Effector memory CD4-positive, alpha-beta T cell (primary cell): Measurements from ENCODE around the gene UCKL1.

Source experiments
- DNase-seq, 3 donors: peaks; one replicate each; pipeline ENCODE4 v3.0.0-alpha.2; 2020
- H3K27ac ChIP-seq: 2 replicates; pipeline ENCODE4 v1.7.0; 2013; ENCODE audit warnings: mild to moderate bottlenecking, low read length, moderate library complexity; ENCODE audit not compliant: insufficient read depth, poor library complexity, severe bottlenecking
- H3K27me3 ChIP-seq: replicated peaks from 2 replicates; pipeline ENCODE4 v1.7.0; 2013; ENCODE audit warnings: mild to moderate bottlenecking, low read length; ENCODE audit not compliant: insufficient read depth, control insufficient read depth, poor library complexity, severe bottlenecking
- H3K36me3 ChIP-seq: 2 replicates; pipeline ENCODE4 v1.7.0; 2013; ENCODE audit warnings: mild to moderate bottlenecking, low read length, moderate library complexity; ENCODE audit not compliant: control insufficient read depth, insufficient read depth
- H3K4me1 ChIP-seq: 2 replicates; pipeline ENCODE4 v1.7.0; 2013; ENCODE audit warnings: low read length, mild to moderate bottlenecking; ENCODE audit not compliant: control insufficient read depth, insufficient read depth, poor library complexity, severe bottlenecking
- H3K4me3 ChIP-seq: 2 replicates; pipeline ENCODE4 v1.7.0; 2013; ENCODE audit warnings: low read length, low read depth, mild to moderate bottlenecking; ENCODE audit not compliant: insufficient read depth, poor library complexity, severe bottlenecking
- H3K9me3 ChIP-seq: 2 replicates; pipeline ENCODE4 v1.7.0; 2013; ENCODE audit warnings: mild to moderate bottlenecking, low read length, moderate library complexity; ENCODE audit not compliant: control insufficient read depth

UCKL1 gene

DNA sequence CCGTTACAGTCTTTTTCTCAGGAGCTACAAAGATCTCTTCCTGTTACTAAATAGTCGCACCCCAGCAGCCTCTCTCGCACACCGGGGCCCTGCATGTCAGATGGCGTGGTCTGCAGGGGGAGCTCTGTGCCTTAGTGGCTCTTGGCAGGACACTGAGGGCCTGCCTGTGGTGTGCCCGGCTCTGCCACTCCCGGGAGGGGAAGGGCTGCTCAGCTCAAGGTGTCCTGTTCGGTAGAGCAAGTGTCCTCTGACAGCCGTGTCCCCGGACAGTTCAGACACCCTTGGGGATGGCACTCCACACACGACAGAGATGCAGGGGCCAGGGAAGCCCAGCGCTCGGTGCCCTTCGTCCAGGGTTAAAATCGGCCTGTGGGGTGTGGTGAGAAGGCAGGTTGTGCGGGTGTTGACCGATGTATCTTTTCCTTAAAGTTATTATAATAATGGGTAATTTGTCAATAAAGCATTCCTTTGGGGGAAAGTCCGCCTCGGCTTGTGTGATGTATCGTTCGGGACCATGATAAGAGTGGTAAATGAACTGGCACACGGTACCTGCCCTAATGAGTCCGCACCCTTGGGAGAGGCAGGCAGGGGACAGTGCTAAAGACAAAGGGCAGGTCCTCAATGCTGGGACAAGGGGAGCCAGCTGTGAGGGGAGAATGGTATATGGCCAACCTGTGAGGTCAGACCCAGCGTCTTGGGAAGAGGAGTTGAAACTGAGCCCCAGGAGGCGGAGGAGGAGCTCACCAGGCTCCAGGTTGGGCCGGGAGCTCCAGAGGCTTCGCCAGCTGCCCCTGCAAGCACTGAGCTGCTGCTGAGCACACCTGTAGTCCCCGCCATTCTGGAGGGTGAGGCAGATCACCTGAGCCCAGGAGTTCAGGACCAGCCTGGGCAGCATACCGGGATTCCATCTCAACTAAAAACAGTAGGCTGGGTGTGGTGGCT lies 64.9 kb downstream of the UCKL1 start:
- Histone ChIP-seq H3K9me3 (no peaks in the 10 kb centered on the region), H3K4me3 (no peak overlapping the region), H3K27ac (no peak overlapping the region), H3K36me3 (peaks cover 32% of the 10 kb centered on the region), H3K4me1 (peaks cover 2% of the 10 kb centered on the region), H3K27me3 (no peaks in the 10 kb centered on the region)
- DNase-seq: no peak

DNA sequence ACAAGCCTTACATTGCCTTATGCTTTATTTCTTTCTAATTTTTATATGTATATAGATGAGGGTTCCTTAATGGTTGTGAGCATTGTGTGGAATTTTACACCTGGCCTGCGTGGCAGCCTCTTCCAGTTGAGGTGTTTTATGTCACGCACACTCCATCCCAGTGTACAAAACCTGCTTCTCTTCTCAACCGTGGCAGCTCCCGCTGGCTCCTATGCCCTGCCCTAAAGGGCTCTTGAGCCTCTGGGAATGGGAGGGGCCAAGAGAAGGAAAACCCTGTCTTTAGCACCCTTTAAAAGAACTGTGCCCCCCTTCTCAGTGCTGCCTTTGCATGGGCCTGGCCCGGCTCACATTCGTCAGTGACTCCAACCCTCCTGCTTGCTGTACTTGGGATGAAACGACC lies 65.6 kb downstream of the UCKL1 start:
- Histone ChIP-seq H3K36me3 (peaks cover 32% of the 10 kb centered on the region), H3K27ac (no peak overlapping the region), H3K4me3 (no peak overlapping the region), H3K27me3 (no peaks in the 10 kb centered on the region), H3K9me3 (no peaks in the 10 kb centered on the region), H3K4me1 (no peaks in the 10 kb centered on the region)
- no peak for DNase-seq

DNA sequence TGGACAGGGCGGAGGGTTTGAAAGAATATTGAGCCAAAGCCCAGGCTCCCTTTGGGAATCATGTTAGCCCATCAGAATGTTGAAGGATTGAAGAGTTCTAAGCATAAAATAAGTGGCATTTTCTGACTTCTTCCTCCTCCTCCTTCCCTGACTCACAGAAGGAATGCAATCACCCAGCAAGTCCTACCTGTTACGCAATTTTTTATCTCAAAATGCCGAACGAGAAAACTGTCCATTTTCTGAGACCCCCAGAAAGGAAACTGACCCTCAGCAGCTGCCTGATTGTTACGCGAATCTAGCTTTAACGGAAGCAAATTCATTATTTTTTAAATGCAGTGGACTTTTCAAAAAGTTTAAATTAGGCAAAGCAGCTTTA lies 66.0 kb downstream of the UCKL1 start:
- H3K36me3 ChIP-seq: peaks cover 36% of the 10 kb centered on the region
- H3K27ac ChIP-seq: no peak overlapping the region
- H3K4me3 ChIP-seq: no peak overlapping the region
- no peaks in the 10 kb centered on the region for H3K4me1 ChIP-seq
- no peaks in the 10 kb centered on the region for H3K9me3 ChIP-seq
- no peaks in the 10 kb centered on the region for H3K27me3 ChIP-seq
- DNase-seq: no peak
